ENCODE measurements around the gene UQCRH.

- TF ChIP-seq POLR2A (IDR thresholded peaks at IDR 0.05), result no peak
- no peak for TF ChIP-seq CTCF (IDR thresholded peaks at IDR 0.05)
Observed at GRCh38 chr1:46262508-46262907, 41.0 kb upstream of the UQCRH start.
